Chondrocyte (in vitro differentiated cells): ENCODE data around the gene KRTAP5-4. TPM values are rescaled to one million over a fixed set of nuclear protein-coding genes. Genes with fewer than 3 reads are reported as not detected.
"Not testable (repeated sequence)": the region's sequence is repeated elsewhere in the genome, so short reads cannot be mapped to it uniquely, and the experiment has no call there.

ENCODE experiments used
- DNase-seq: peaks from one replicate; pipeline ENCODE4 v3.0.0; 2021; ENCODE audit warnings: mixed read lengths, low spot score
- H3K27ac Mint-ChIP-seq: one replicate; pipeline ENCODE4 v1.8.0; 2021; ENCODE audit warnings: mild to moderate bottlenecking, moderate library complexity, mixed read lengths; ENCODE audit not compliant: unreplicated experiment
- H3K27me3 Mint-ChIP-seq: 2 replicates; pipeline ENCODE4 v1.8.0; 2021; ENCODE audit warnings: low read depth, mixed read lengths
- H3K36me3 Mint-ChIP-seq: 2 replicates; pipeline ENCODE4 v1.8.0; 2021; ENCODE audit warnings: low read depth, mixed read lengths
- H3K4me1 Mint-ChIP-seq: 2 replicates; pipeline ENCODE4 v1.8.0; 2021; ENCODE audit warnings: low read depth, mild to moderate bottlenecking, mixed read lengths
- H3K4me3 Mint-ChIP-seq: one replicate; pipeline ENCODE4 v1.8.0; 2021; ENCODE audit warnings: mild to moderate bottlenecking, moderate library complexity, mixed read lengths; ENCODE audit not compliant: unreplicated experiment
- H3K9me3 Mint-ChIP-seq: 2 replicates; pipeline ENCODE4 v1.8.0; 2021; ENCODE audit warnings: low read depth, mixed read lengths
- total RNA-seq: library from RNA; stranded (reverse); gene quantifications from 3 replicates; pipeline ENCODE4 v1.2.1, GENCODE V29; 2021
- TF ChIP-seq, protein P1 (sequence below): fragments of 200-600 bp; sonication (generic); IDR thresholded peaks from 2 replicates; pipeline ENCODE4 v1.5.0; 2021; ENCODE audit warnings: antibody characterized with exemption, mild to moderate bottlenecking, moderate library complexity

KRTAP5-4 gene
- total RNA-seq, 1 donor from 2014 or later: not detected

DNA sequence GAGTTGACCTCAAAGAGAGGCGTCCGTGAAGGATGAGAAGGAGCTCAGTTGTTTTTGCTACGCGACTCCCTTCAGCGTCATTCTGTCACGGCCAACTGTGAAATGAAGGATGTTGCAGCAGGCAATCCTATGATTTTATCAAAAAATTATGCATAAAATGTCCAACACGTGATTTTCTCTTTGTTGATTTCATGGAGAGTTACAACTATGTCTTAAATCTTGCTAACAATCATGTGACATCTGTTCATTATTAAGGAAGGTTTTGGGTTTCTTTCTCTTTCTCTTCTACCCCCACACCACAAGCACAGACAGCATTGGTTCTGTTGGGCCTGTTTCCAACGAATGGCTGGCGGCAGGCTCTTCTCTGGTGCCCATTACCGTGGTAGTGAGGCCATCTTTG lies 3.7 kb downstream of the KRTAP5-4 start:
- TF ChIP-seq, protein P1, sequence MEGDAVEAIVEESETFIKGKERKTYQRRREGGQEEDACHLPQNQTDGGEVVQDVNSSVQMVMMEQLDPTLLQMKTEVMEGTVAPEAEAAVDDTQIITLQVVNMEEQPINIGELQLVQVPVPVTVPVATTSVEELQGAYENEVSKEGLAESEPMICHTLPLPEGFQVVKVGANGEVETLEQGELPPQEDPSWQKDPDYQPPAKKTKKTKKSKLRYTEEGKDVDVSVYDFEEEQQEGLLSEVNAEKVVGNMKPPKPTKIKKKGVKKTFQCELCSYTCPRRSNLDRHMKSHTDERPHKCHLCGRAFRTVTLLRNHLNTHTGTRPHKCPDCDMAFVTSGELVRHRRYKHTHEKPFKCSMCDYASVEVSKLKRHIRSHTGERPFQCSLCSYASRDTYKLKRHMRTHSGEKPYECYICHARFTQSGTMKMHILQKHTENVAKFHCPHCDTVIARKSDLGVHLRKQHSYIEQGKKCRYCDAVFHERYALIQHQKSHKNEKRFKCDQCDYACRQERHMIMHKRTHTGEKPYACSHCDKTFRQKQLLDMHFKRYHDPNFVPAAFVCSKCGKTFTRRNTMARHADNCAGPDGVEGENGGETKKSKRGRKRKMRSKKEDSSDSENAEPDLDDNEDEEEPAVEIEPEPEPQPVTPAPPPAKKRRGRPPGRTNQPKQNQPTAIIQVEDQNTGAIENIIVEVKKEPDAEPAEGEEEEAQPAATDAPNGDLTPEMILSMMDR: no peak
- Mint-ChIP-seq H3K36me3 (peaks cover 5% of the 10 kb centered on the region), H3K4me1 (no peaks in the 10 kb centered on the region), H3K27ac (no peak overlapping the region), H3K4me3 (no peak overlapping the region), H3K9me3 (peaks cover 3% of the 10 kb centered on the region), H3K27me3 (peaks cover 59% of the 10 kb centered on the region)
- DNase-seq: no peak

DNA sequence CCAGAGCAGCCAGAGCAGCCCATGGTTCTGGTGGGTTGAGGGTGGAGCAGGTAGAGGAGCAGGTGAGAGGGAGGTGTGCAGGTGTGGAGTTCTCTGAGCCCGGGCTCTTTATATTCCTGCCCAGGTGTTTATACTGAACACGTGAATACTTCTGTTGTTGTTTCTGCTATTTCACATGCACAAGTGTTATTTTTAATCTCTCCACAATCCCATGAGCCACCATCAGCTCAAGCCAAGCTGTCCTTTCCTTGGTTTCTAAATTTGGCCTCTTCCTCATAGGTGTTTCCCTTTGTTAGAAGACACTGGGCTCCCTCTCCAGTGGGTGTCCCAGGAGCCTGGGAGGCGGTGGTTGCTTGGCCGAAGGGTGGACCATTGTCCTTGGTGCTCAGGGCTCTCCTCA lies 13.6 kb downstream of the KRTAP5-4 start, which contains the start of gene KRTAP5-3:
Gene KRTAP5-3, minus strand, starts transcription at position 101 of the 400 bp plus-strand sequence. Its CDS starts 78 bp downstream, at position 23.
- no peak for DNase-seq
- Mint-ChIP-seq H3K27me3 (peaks cover 42% of the 10 kb centered on the region), H3K27ac (no peak within 1 kb of the TSS), H3K4me3 (no peak within 1 kb of the TSS), H3K36me3 (peaks cover 1% of the 10 kb centered on the region), H3K4me1 (peaks cover 3% of the 10 kb centered on the region), H3K9me3 (peaks cover 3% of the 10 kb centered on the region)
- TF ChIP-seq, protein P1: no peak

DNA sequence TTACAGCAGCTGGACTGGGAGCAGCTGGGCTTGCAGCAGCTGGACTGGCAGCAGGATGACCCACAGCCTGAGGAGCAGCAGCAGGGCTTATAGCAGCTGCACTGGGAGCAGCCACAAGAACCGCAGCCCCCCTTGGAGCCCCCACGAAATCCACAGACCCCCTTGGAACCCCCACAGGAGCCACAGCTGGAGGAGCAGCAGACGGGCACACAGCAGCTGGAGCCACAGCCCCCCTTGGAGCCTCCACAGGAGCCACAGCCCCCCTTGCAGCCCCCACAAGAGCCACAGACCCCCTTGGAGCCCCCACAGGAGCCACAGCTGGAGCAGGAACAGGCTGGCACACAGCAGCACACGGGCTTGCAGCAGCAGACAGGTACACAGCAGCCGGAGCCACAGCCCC lies 14.0 kb downstream of the KRTAP5-4 start:
- H3K27ac Mint-ChIP-seq, H3K4me1 Mint-ChIP-seq, H3K9me3 Mint-ChIP-seq, H3K4me3 Mint-ChIP-seq, H3K36me3 Mint-ChIP-seq: not testable (repeated sequence)
- DNase-seq: peak; percentile 38
- peaks cover 47% of the 10 kb centered on the region for H3K27me3 Mint-ChIP-seq

DNA sequence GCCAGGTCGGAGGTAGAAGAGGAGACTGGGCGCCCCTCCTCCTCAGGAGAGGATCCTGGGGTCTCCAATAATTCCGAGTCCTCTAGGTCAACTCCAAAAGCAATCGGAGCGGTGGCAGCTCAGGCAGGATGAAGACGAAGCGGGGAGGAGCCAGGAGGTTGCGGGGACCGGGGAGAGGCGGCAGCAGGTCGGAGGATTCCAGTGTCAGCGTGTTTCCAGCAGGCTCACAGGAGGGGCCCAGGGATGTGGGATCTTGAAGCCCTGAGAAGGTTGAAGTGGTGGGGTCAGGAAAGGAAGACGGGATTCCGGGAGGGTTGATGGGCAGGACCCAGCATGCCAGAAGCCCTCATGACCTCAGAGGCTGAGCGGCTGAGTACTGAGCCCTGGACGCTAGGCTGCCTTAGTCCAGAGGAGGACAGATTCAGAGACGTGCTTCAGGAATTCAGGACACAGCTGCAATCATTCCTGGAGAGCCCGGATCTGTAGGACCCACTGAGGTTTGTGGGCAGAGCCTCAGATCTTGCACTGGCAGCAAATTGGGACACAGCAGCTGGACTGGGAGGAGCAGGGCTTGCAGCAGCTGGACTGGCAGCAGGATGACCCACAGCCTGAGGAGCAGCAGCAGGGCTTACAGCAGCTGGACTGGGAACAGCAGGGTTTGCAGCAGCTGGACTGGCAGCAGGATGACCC lies 14.6 kb downstream of the KRTAP5-4 start:
- H3K4me3 Mint-ChIP-seq, H3K4me1 Mint-ChIP-seq, H3K9me3 Mint-ChIP-seq, H3K36me3 Mint-ChIP-seq, H3K27ac Mint-ChIP-seq: not testable (repeated sequence)
- DNase-seq: peak; percentile 36
- H3K27me3 Mint-ChIP-seq: peaks cover 51% of the 10 kb centered on the region

DNA sequence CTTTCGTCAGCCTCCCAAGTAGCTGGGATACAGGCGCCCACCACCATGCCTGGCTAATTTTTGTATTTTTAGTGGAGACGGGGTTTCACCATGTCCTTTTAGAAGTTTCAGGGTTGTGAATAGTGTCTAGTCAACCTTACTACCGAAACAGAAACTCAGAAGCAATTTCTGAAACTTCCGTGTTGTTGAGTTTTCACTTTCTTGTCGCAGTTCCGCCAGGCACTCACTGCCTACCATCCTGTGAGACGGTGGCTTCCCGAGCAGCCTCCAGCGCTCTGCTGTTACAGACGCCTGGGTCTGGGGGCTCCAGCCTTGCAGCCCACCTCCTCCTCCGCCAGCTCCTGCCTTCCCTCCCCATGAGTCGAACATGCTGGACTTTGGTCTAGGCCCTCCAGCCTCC lies 16.0 kb downstream of the KRTAP5-4 start:
- H3K9me3 Mint-ChIP-seq, H3K4me3 Mint-ChIP-seq, H3K36me3 Mint-ChIP-seq, H3K27ac Mint-ChIP-seq, H3K4me1 Mint-ChIP-seq: not testable (repeated sequence)
- H3K27me3 Mint-ChIP-seq: peaks cover 55% of the 10 kb centered on the region
- peak; percentile 40 for DNase-seq

DNA sequence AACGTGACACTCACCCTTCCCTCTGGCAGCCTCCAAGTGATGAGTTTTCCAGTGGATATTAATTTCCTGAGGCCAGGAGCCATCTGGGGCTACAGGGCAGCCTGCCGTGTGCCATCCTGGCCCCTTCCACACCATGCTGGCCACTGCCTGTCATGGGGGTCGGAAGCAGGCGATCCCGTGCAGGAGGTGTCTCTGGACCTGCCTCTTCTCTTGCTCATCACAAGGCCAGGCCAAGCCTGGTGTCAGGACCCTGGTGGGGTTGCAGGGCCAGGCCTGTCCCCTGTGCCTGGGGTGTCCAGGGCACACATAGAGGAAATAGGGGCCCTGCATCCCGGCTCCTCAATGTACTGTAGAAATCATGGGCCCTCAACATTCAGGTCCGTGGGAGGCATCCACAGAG lies 17.2 kb downstream of the KRTAP5-4 start:
- peaks cover 3% of the 10 kb centered on the region for H3K4me1 Mint-ChIP-seq
- H3K4me3 Mint-ChIP-seq: no peak overlapping the region
- TF ChIP-seq, protein P1: no peak
- no peak for DNase-seq
- no peak overlapping the region for H3K27ac Mint-ChIP-seq
- H3K36me3 Mint-ChIP-seq: no peaks in the 10 kb centered on the region
- H3K9me3 Mint-ChIP-seq: no peaks in the 10 kb centered on the region
- H3K27me3 Mint-ChIP-seq: peaks cover 55% of the 10 kb centered on the region

DNA sequence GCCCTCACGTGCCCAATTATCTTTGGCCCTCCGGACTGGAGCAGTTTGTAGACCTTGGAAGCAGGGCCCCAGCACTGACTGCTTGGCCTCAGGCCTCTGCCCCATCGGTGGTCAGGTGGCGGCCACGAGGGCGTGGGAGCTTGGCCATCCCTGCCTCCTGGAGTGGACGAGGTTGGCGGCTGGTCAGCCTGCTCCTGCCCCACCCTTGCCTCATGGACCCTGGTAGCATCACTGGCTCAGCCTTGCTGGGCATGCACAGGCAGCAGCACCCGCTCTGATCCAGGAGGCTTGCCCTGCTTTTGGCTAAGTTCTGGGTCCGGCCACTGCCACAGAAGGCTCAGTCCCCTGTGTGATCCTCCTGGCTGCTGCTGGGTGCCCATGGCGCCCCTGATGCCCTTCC lies 17.8 kb downstream of the KRTAP5-4 start:
- peak; percentile 86 for DNase-seq
- Mint-ChIP-seq H3K27me3 (peaks cover 60% of the 10 kb centered on the region), H3K9me3 (no peaks in the 10 kb centered on the region), H3K4me1 (peaks cover 3% of the 10 kb centered on the region), H3K27ac (no peak overlapping the region), H3K4me3 (no peak overlapping the region), H3K36me3 (no peaks in the 10 kb centered on the region)
- TF ChIP-seq, protein P1: no peak
